ENCODE measurements around the gene APMAP. TPM values are rescaled to one million over a fixed set of nuclear protein-coding genes. Genes with fewer than 3 reads are reported as not detected.

Gene APMAP
- total RNA-seq, 1 donor from 2014 or later: 108 TPM

DNA sequence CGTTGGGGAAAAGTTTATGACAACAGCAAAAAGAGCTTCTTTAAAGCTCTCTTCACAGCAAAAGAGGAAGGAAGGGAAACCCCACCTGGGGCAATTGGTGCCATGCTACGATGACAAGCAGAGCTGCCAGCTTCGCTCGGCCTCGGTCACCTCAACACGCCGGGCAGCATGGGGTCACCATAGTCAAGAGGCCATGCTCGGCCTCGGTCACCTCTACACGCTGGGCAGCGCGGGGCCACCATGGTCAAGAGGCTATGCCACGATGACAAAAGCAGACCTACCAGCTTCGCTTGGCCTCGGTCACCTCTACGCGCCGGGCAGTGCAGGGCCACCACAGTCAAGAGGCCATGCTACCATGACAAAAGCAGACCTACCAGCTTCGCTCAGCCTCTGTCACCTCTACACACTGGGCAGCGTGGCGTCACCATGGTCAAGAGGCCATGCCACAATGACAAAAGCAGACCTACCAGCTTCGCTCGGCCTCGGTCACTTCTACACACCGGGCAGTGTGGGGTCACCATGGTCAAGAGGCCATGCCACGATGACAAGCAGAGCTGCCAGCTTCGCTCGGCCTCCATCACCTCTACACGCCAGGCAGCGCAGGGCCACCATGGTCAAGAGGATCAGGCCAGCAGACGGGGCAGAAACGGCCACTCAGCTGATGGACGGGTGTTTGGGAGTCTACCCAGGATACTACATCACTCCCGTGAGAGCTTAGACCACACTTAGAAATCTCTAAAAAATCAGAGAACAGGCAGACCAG is 12.1 kb downstream of the APMAP start:
- no peak overlapping the region for H3K4me3 ChIP-seq (ENCODE audit: low read depth, low read length)
- no peak for TF ChIP-seq CTCF (conservative IDR thresholded peaks at IDR 0.05; ENCODE audit: low read depth, low read length)
- DNase-seq (ENCODE audit: low read depth): no peak

DNA sequence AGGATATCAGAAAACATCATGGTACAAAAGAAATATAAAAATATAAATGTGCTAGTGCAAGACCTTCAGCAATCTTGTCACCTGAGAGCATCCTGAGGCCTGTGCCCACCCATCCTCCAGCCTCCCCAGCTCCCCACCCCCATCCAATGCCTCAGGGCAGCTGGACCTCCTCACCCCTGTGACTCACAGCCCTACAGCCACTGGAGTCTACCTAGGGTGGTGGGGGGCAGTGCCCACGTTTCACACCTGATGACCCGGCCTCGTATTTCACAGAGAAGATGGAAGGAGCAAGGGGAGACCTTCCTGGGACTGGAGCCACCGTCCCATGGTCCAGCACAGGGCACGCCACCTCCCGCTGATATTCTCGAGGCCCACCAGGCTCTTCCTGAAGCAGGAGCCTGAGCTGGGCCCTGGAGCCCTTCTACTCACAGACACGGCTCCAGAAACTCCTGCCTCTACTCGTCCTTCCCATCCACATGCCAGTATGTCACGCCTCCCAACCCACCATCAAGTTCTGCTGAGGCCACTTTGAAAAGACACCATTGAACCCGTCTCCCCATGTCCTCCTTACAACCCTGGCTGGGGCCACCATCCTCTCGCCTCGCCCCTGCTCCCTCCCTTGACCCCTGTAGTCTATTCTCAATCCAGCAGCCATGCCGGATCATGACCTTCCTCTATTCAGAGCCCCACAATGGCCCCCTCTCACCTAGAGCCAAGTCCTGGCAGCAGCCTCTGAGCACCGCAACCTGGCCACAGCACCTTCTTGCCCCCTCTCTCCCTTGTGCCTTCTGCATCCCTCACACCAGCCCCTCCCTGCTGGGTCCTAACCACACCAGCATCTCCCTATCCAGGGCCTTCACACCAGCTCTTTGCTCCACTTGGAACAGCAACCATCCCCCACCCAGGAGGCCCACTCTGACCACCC is 13.3 kb downstream of the APMAP start:
- no peak for TF ChIP-seq CTCF (conservative IDR thresholded peaks at IDR 0.05; ENCODE audit: low read depth, low read length)
- H3K4me3 ChIP-seq (ENCODE audit: low read depth, low read length): no peak overlapping the region
- no peak for DNase-seq (ENCODE audit: low read depth)

- no peak for TF ChIP-seq CTCF (conservative IDR thresholded peaks at IDR 0.05; ENCODE audit: low read depth, low read length)
- DNase-seq (ENCODE audit: low read depth): no peak
- H3K4me3 ChIP-seq (ENCODE audit: low read depth, low read length): no peak overlapping the region
Observed at GRCh38 chr20:24978513-24978912, 14.0 kb downstream of the APMAP start.

DNA sequence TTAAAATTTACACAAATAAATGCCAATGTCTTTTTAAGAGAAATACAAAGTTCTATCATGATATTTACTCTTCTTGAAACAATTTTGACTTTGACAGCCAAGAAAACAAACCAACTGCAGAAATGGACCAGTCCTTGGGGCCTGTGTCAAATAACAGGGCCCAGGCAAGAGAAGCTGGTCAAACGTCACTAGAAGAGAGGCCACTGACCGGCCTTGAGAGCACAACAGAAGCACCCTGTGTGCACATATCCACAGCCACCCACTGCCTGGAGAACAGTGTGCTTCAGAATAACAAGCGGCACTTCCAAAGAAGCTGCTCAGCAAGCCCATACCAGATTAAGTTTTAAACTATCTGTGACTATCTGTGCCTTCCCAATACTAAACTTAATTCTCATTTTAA is 14.8 kb downstream of the APMAP start:
- TF ChIP-seq CTCF (conservative IDR thresholded peaks at IDR 0.05; ENCODE audit: low read depth, low read length): no peak
- DNase-seq (ENCODE audit: low read depth): no peak

GRCh38 chr20:24977336-24977735 is 15.2 kb downstream of the APMAP start:
- TF ChIP-seq CTCF (conservative IDR thresholded peaks at IDR 0.05; ENCODE audit: low read depth, low read length): no peak
- DNase-seq (ENCODE audit: low read depth): no peak
- no peak overlapping the region for H3K4me3 ChIP-seq (ENCODE audit: low read depth, low read length)

More for the DNA sequence above, 14.8 kb downstream of the APMAP start:
- no peak overlapping the region for H3K4me3 ChIP-seq (ENCODE audit: low read depth, low read length)

DNA sequence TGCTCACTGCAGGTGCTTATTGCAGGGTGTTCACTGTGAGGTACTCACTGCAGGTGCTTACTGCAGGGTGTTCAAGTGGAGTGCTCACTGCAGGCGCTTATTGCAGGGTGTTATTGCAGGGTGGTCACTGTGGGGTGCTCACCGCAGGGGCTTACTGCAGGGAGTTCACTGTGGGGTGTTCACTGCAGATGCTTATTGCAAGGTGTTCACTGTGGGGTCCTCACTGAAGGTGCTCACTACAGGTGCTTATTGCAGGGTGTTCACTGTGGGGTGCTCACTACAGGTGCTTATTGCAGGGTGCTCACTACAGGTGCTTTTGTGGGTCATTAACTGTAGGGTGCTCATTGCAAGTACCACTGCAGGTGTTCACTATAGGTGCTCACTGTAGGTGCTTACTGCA is 20.2 kb downstream of the APMAP start:
- H3K4me3 ChIP-seq (ENCODE audit: low read depth, low read length): no peak overlapping the region
- DNase-seq (ENCODE audit: low read depth): no peak
- TF ChIP-seq CTCF (conservative IDR thresholded peaks at IDR 0.05; ENCODE audit: low read depth, low read length): no peak

All from epithelial cell of proximal tubule (primary cell).